Suprapubic skin (tissue), 3 donors: Measurements from ENCODE around the gene R3HCC1L.

ENCODE experiments used
- EP300 ChIP-seq: sonication (generic); formaldehyde crosslinking; IDR thresholded peaks from one replicate; pipeline ENCODE4 v1.6.1; 2017; ENCODE audit warnings: antibody characterized with exemption
- POLR2A ChIP-seq, 2 donors: fragments of 450-650 bp; IDR thresholded peaks; one replicate each; pipeline ENCODE4 v1.6.1; 2017; ENCODE audit warnings: antibody characterized with exemption in 2 of 2, mild to moderate bottlenecking in 2 of 2, moderate library complexity in 2 of 2
- TF ChIP-seq, protein P1 (sequence below), 2 donors: fragments of 200-600 bp in 1 of 2; fragments of 450-650 bp in 1 of 2; sonication (generic) in 1 of 2; IDR thresholded peaks; one replicate each; pipeline ENCODE4 v1.5.1; 2016 to 2019; ENCODE audit warnings: antibody characterized with exemption in 2 of 2, mild to moderate bottlenecking in 1 of 2, moderate library complexity in 1 of 2

DNA sequence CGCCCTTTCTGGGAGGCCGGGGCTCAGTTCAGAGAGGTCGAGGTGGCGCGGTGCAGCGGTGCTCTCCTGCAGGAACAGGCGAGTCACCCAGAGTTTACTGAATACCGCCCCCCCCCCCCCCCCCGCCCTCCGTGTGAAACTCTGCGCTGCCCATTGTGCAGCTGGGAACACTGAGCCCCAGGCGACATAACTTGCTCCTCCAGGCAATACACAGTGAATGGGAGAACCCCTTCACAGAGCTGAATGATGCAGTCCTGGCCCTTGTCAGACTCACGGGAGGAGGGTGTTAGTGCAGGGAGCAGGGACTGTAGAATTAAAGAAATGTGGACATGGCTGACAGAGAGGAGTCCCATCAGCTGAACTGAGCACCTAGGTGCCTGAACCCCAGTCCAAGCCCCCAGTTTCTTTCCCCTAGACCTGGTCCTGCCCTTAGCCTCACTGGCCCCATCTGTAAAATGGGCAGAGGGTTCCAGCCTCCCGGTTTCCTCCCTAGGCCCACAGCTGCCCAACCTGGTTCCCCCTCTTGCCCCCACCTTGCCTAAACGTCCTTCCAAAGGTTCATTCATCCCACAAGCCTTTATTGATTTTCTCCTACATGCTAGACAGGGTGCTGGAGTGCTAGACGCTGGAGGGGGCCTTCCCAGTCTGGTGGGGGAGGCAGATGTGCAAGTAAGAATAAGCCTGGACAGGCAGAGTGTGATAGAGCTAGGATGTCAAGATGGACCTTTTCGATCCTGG, 134.4 kb downstream of the R3HCC1L start:
- TF ChIP-seq, protein P1, sequence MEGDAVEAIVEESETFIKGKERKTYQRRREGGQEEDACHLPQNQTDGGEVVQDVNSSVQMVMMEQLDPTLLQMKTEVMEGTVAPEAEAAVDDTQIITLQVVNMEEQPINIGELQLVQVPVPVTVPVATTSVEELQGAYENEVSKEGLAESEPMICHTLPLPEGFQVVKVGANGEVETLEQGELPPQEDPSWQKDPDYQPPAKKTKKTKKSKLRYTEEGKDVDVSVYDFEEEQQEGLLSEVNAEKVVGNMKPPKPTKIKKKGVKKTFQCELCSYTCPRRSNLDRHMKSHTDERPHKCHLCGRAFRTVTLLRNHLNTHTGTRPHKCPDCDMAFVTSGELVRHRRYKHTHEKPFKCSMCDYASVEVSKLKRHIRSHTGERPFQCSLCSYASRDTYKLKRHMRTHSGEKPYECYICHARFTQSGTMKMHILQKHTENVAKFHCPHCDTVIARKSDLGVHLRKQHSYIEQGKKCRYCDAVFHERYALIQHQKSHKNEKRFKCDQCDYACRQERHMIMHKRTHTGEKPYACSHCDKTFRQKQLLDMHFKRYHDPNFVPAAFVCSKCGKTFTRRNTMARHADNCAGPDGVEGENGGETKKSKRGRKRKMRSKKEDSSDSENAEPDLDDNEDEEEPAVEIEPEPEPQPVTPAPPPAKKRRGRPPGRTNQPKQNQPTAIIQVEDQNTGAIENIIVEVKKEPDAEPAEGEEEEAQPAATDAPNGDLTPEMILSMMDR (IDR thresholded peaks at IDR 0.05), result no peak
- TF ChIP-seq POLR2A (IDR thresholded peaks at IDR 0.05) (no peak), EP300 (no peak)
